ENCODE data around the gene FCER1A. TPM values are rescaled to one million over a fixed set of nuclear protein-coding genes. Genes with fewer than 3 reads are reported as not detected.

Gene FCER1A
- total and polyA plus RNA-seq, 10 of the 15 experiments (the other 5 are each of a cell fraction or from before 2014, with no cell fraction given): 0.06 to 0.62 (median 0.20) TPM; not detected in 5

DNA sequence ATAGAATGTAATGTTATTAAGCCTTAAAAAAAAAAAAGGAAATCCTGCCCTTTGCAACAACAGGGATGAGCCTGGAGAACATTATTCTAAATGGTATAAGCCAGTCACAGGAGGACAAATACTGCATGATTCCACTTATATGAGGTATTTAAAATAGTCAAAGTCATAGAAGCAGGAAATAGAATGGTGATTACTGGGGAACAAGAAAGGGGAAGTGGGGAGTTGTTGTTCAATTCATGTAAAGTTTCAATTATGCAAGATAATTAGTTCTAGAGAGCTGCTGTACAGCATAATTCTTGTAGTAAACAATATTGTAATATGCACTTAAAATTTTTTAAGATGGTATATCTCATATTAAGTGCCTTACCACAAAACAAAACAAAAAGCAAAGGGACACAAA lies 13.2 kb downstream of the FCER1A start:
- H3K4me2 ChIP-seq (ENCODE audit: control insufficient read depth, insufficient read depth): no peak overlapping the region
- no TSS peak for BruUV-seq (replicated peaks)
- H4K20me1 ChIP-seq (ENCODE audit: control insufficient read depth, insufficient read depth): no peaks in the 10 kb centered on the region
- no peak overlapping the region for H3K4me3 ChIP-seq
- H3K27ac ChIP-seq (ENCODE audit: control insufficient read depth, insufficient read depth): no peak overlapping the region
- intact Hi-C loops (cut with micrococcal nuclease; ENCODE audit: unreplicated experiment): no loop called here
- ChIA-PET RAD21 (ENCODE audit: unreplicated experiment) (no interaction called here), POLR2A (no interaction called here), SMC1A (ENCODE audit: uncharacterized antibody, unreplicated experiment) (no interaction called here), CTCF (no interaction called here)
- no peaks in the 10 kb centered on the region for H3K9me3 ChIP-seq (replicated peaks; ENCODE audit: control insufficient read depth, insufficient read depth, low read length)
- no peak for TF ChIP-seq PRDM15 (CRISPR knock-in tag; IDR thresholded peaks at IDR 0.05)
- TF ChIP-seq SMARCA5 (IDR thresholded peaks at IDR 0.05): no peak
- no peak for TF ChIP-seq POU2F2 (IDR thresholded peaks at IDR 0.05; ENCODE audit: borderline replicate concordance, low read depth, low read length)
- no peak for TF ChIP-seq HDAC2 (IDR thresholded peaks at IDR 0.05)
- no peak for TF ChIP-seq ATF7 (IDR thresholded peaks at IDR 0.05; ENCODE audit: low read depth)
- no peak for TF ChIP-seq ZNF217 (IDR thresholded peaks at IDR 0.05)
- peak; percentile 80; the same call in 1 of the 2 replicates for TF ChIP-seq SPI1 (IDR thresholded peaks at IDR 0.05; ENCODE audit: borderline replicate concordance, insufficient read depth, low read depth, low read length)
- TF ChIP-seq ZNF687 (IDR thresholded peaks at IDR 0.05): no peak
- ATAC-seq (peak; percentile 28; the same call in 2 of the 3 replicates), FAIRE-seq (no peak), DNase-seq (ENCODE audit: low read depth, low spot score) (no peak)
- no peak overlapping the region for H2AFZ ChIP-seq (ENCODE audit: control insufficient read depth, low read depth, low read length)
- in situ Hi-C loops (cut with MboI): no loop called here
- no peaks in the 10 kb centered on the region for H3K4me1 ChIP-seq (ENCODE audit: control insufficient read depth, insufficient read depth, low read length)
- H3K9ac ChIP-seq (ENCODE audit: control insufficient read depth, insufficient read depth, low read length): no peak overlapping the region
- H3K27me3 ChIP-seq (replicated peaks in 1 of 2; ENCODE audit: control insufficient read depth in 2 of 2, insufficient read depth in 2 of 2, low read length in 1 of 2): no peaks in the 10 kb centered on the region
- H3K79me2 ChIP-seq (ENCODE audit: control insufficient read depth, insufficient read depth, low read length): no peaks in the 10 kb centered on the region
- H3K36me3 ChIP-seq (ENCODE audit: control insufficient read depth in 2 of 2, insufficient read depth in 2 of 2, low read length in 1 of 2): no peaks in the 10 kb centered on the region
